D341Med (cell line): ENCODE results near the gene PCNX2.
"Not testable (repeated sequence)": the region's sequence is repeated elsewhere in the genome, so short reads cannot be mapped to it uniquely, and the experiment has no call there.

Experiments used
- DNase-seq: peaks from one replicate; pipeline ENCODE4 v3.0.0; 2012; ENCODE audit warnings: low spot score

The PCNX2 gene

GRCh38 chr1:233151861-233152260, 143.7 kb downstream of the PCNX2 start:
- DNase-seq: no peak

DNA sequence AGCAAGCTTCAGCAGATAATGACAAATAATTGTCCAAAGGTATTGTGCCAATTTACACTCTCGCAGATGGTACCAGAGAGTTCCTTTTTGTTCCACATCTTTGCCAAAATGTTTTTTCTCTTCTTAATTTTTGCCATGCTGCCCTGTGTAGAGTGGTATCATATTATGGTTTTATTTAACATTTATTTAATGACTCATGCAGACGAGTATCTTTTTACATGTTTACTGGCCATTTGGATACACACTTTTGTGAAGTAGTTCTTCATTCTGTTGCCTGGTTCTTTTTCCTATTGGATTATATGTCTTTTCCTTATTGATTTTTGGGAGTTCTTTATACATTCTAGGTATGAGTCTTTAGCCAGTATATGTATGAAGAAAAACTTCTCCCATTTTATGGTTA, 151.1 kb downstream of the PCNX2 start:
- no peak for DNase-seq

DNA sequence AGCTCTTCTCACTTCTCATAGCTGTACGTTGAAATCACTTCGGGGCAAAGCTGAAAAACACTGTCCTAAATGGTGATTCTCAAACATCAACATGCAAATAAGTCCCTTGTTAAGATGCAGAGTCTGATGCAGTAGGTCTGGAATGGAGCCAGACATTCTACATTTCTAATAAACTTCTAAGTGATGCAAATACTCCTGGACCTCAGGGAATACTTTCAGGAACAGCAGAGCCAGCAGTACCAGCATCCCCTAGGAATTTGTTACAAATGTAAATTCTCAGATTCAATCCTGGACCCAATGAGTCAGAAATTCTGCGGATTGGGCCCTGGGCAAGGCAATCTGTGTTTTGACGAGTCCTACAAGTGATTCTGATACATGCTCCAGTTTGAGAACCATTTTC, 152.3 kb downstream of the PCNX2 start:
- no peak for DNase-seq

DNA sequence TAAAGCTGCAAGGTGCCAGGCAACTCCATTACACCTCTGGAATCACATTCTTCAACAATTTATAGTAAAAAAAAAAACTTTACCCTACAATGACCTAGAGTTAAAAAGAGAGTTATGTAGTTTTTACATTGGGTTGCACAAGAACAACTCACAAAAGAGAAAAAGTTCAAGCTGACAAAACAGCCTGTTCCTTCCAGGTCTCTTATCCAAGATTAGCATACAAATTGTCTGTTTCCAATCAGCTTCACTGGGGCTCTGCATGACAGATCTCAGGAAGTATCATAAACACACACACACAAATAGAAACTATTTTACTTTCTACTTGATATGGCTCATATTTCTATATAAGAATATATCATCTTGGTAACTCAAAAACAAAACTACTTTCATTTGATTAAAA, 154.6 kb downstream of the PCNX2 start:
- no peak for DNase-seq

GRCh38 chr1:233140499-233140898, 155.0 kb downstream of the PCNX2 start:
- no peak for DNase-seq

GRCh38 chr1:233138788-233139585, 156.5 kb downstream of the PCNX2 start:
- no peak for DNase-seq

GRCh38 chr1:233135833-233136232, 159.7 kb downstream of the PCNX2 start:
- DNase-seq: no peak

DNA sequence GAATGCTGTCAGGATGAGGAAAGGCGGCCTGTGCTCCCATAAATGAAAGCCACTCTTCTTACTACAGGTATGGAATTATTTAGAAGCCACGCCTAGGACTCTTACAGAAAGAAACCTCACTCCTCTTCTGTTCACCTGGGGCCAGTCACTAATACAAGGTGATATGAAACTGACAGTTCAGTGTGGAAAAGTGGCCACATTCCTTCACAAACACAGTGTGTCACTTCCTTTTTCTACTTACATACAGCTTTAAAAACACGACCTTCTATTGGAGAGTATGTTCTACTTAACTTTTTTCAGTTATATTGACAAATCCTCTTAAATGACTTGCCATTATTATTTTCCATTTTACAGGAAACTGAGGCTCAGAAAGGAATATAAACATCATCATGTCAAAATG, 163.1 kb downstream of the PCNX2 start:
- DNase-seq: no peak

DNA sequence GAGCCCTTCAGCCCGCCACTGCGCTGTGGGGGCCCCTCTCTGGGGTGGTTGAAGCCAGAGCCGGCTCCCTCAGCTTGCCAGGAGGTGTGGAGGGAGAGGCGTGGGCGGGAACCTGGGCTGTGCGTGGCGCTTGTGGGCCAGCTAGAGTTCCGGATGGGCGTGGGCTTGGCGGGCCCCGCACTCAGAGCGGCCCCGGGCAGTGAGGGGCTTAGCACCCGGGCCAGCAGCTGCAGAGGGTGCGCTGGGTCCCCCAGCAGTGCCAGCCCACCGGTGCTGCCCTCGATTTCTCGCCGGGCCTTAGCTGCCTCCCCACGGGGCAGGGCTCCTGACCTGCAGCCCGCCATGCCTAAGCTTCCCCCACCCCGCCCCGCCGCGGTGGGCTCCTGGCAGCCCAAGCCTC, 166.5 kb downstream of the PCNX2 start:
- DNase-seq: not testable (repeated sequence)

GRCh38 chr1:233127157-233127556, 168.4 kb downstream of the PCNX2 start:
- no peak for DNase-seq

GRCh38 chr1:233122779-233123178, 172.7 kb downstream of the PCNX2 start:
- DNase-seq: no peak

DNA sequence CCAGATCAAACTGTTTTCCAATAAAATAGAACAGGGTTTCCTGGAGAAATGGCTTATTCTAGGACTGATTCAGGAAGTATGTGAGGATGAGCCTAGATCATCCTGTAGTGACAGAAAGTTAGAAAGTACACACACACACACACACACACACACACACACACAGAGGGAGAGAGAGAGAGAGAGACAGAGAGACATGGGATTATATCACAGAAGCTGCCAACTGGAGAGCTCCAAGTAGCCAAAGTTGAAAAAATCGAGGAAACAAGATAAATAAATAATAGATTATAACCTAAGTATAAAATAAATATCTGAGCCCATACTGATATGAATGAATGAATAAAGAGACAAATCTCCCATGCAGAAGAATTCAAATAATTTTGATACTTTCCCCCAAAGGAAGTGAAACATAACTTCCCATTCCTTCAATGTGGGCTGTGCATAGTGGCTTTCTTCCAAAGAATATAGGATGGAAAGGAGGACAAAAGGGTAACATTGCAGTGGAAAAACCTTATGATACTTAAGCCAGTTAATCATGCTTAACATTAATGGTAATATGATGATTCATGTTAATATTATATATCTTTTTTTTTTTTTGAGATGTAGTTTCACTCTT, 173.5 kb downstream of the PCNX2 start:
- no peak for DNase-seq

DNA sequence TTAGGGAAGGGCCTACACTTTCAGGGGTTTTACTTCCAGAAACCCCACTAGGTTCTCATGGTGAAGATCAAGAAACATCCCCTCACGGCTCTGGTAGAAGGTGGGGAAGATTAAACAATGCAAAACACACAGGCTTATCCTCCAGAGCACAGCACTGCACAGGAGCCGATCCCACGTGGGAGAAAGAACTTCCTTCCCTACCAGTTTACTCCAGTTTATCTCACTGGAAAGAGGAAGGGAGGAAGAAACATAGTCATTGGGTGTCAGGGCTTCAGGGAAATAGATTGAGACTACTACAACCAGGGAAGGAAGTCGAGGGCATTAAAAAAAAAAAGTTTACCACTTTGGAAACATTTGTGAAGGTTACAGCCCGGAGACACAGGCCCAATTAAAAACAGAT, 180.7 kb downstream of the PCNX2 start:
- no peak for DNase-seq

DNA sequence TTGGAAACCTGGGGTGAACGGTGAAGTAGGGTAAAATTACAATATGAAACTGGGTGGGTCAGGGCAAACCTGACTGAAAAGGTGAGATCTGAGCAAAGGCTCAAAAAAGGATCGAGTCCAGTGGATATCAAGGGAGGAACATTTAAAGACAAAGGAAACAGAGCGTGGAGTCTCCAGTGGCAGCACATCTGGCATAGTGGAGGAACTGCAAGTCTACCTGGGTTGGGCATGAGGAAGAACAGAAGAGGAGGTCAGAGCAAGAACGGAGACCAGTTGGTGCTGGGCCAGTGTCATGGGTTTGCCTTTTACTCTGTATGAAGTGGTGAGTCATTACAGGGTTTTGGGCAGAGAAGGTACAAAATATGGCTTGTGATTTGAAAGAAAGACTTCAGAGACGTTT, 181.4 kb downstream of the PCNX2 start:
- no peak for DNase-seq

DNA sequence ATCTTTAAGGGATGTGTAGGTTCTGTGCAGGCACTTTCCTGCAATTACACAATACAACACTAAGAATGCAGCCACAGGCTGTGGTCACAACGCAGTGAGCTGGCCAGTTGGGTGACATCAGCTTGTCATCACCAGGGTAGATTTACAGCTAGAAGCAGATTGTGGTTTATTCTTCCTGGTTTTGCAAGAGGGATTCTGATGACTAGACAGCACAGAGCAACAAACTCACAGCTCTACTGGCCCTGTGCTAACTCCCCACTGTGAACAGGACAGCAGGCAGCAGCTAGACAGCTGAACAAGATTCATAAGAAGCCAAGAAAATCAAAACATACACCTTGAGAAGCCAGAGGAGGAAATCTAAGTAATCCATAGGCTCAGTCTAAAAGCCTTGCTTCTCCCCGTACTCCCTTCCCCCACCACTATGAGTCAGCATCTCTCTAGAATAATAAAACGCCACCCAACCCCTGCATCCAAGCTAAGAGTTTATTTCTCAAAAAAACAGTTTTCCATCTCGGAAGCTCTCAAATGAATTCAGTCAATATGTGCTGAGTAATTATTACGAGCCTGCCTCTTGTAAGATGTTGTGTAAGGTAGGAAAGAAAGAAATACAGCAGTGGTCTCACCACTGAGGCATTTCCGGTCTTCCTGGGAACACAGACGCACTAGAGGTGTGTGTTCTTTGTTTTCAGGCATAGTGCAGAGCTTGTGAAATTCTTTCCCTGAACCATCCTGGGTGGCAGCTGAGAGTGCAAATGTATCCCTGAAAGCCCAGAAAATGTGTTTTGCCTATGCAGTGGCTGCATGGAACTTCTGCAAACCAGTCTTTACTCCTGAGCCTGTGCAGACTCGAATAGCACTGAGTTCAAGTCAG, 182.3 kb downstream of the PCNX2 start:
- DNase-seq: no peak

DNA sequence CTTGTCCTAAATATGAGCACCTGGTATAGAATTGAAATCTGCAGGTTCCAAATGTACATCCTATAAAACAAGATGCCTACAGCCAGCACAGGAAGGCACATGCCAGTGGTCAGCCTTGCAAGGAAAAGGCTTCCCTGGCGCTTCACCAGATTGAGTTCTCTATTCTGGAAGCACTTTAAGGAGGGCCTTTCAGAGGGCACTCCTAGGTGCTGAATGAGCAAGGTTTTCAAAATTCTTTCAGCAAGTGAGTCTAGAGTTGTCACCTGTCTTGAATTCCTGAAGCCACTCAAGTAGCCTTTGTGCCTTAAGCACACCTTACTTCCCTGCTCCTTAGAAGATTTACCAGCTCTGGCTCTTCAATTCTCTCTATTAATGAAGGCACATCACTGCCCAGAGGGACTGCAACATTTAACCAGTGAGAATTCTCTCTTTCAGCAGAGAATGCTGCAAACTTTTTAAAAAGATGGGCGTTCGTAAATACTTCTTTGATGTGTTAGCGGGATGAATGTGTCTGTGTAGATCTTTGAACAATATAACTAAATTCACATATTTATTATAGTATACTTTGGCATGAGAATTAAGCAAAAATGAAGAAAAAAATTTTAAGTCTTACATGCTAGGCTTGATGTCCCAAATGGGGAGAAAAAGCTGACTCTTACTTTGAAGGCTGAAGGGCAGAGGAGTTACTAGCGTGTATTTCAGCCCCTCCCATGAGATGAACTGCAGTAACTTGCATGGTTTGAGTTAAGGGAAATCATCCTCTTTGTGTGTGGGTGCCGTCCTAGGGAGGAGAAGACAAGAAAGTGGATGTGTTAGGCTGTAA, 183.1 kb downstream of the PCNX2 start:
- no peak for DNase-seq

DNA sequence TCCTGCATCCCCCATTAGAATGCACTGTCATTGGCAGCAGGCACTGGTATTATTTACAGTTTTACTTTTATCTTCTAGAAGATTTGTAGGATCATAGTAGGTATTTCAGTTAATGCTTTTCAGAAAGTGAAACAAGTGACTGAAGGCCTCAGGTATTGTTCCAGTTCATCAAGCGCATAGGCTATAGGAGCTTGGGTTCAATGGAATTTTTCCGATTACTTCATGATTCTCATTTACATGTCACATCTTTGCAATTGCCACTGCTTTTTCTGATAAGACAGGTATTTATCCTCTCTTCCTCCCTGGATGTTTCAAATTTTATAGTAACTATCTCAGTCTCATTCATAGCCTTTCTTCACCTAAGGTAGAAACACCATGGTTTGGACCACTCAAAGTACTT, 183.8 kb downstream of the PCNX2 start:
- no peak for DNase-seq

DNA sequence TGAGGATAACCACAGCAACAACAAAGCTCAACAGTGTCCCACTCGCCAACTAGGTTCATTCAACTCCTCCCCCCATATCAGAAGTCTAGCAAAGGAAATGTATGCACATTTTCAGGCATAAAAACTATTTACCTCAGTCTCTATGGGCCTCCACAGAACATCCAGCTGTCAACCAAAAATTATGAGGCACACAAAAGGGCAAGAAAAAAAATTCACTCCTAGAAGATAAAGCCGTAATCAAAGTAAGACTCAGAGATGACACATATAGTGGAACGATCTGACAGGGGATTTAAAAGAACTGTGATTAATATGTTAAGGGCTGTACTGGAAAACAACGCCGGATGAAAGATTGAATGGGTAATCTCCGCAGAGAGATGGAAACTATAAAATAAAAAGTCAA, 186.4 kb downstream of the PCNX2 start:
- no peak for DNase-seq

DNA sequence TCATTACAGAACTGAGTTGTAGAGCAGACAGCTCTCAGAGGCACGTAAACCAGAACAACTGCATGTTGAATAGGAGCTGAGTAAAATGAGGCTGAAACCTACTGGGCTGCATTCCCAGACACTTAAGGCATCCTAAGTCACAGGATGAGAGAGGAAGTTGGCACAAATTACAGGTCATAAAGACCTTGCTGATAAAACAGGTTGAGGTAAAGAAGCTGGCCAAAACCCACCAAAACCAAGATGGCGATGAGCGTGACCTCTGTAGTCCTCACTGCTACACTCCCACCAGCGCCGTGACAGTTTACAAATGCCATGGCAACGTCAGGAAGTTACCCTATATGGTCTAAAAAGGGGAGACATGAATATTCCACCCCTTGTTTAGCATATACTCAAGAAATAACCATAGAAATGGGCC, 187.8 kb downstream of the PCNX2 start:
- not testable (repeated sequence) for DNase-seq

DNA sequence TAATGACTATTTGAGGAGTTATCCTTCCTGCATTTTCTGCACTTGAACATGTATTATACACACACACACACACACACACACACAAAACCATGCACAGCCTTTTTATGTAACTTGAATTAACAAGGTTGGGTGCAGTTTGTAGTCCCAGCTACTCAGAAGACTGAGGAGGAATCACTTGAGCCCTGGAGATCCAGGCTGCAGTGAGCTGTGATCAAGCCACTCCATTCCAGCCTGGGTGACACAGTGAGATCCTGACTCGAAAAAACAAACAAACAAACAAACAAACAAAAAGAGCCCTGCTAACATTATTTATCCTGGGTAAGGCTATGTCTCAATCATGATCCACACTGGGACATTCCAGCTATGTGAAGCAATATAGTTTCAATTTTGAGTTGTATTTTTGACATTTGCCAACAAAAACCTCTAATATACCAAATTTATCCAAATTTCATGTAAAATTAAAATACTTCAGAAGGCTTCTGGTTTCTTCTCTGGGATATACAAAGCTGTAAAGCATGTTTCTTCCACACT, 188.3 kb downstream of the PCNX2 start:
- no peak for DNase-seq

- no peak for DNase-seq
Measured at GRCh38 chr1:233105225-233105624, 190.3 kb downstream of the PCNX2 start.

GRCh38 chr1:233102341-233102740, 193.2 kb downstream of the PCNX2 start:
- no peak for DNase-seq
